ENCODE results near the gene ZNF317. TPM values are rescaled to one million over a fixed set of nuclear protein-coding genes. Genes with fewer than 3 reads are reported as not detected.

Gene ZNF317
- polyA plus RNA-seq, 3 donors = 17.3 to 25.5 (median 20.7) TPM

DNA sequence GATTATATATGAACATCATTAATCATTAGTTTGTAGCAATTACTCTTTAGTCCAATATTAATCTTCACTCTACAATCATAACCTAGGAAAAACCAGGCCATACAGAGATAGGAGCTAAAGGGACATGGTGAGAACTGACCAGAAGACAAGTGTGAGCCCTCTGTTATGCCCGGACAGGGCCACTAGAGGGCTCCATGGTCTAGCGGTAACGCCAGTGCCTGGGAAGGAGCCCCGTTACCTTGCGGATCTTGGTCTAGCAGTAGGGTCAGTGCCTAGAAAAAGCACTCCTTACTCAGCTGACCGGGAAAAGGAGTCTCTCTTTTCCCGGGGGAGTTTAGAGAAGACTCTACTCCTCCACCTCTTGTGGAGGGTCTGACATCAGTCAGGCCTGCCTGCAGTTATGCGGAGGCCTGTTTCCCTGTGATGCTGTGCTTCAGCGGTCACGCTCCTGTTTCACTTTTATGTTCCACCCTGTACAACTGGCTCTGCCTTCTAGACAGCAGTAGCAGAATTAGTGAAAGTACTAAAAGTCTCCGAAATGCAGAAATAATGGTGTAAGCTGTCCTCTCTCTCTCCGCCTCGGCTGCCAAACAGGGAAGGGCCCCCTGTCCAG lies 65.4 kb downstream of the ZNF317 start:
- no peaks in the 10 kb centered on the region for H3K79me2 ChIP-seq (ENCODE audit: insufficient read depth, low read length)
- TF ChIP-seq, protein P1, sequence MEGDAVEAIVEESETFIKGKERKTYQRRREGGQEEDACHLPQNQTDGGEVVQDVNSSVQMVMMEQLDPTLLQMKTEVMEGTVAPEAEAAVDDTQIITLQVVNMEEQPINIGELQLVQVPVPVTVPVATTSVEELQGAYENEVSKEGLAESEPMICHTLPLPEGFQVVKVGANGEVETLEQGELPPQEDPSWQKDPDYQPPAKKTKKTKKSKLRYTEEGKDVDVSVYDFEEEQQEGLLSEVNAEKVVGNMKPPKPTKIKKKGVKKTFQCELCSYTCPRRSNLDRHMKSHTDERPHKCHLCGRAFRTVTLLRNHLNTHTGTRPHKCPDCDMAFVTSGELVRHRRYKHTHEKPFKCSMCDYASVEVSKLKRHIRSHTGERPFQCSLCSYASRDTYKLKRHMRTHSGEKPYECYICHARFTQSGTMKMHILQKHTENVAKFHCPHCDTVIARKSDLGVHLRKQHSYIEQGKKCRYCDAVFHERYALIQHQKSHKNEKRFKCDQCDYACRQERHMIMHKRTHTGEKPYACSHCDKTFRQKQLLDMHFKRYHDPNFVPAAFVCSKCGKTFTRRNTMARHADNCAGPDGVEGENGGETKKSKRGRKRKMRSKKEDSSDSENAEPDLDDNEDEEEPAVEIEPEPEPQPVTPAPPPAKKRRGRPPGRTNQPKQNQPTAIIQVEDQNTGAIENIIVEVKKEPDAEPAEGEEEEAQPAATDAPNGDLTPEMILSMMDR (IDR thresholded peaks at IDR 0.05) = peak; percentile 94
- H3K9ac ChIP-seq (ENCODE audit: insufficient read depth, low read length, poor library complexity, severe bottlenecking) = no peak overlapping the region
- no peaks in the 10 kb centered on the region for H4K20me1 ChIP-seq (ENCODE audit: insufficient read depth, low read length)
- H3K9me3 ChIP-seq (replicated peaks in 1 of 2; ENCODE audit: control insufficient read depth in 1 of 2, insufficient read depth in 1 of 2, low read length in 2 of 2) = no peaks in the 10 kb centered on the region
- no peaks in the 10 kb centered on the region for H3K36me3 ChIP-seq (replicated peaks in 1 of 2; ENCODE audit: control insufficient read depth in 1 of 2, insufficient read depth in 2 of 2, low read length in 2 of 2)
- WGBS (ENCODE audit: insufficient coverage) = 22% methylated on average over 8 of the region's 13 CpGs
- Mint-ChIP-seq H3K4me1 (peaks cover 5% of the 10 kb centered on the region), H3K9me3 (peaks cover 0 to 3% (median 0%) of the 10 kb centered on the region in 7 donors), H3K36me3 (no peaks in the 10 kb centered on the region), H3K27me3 (ENCODE audit: low read depth in 3 of 3) (peaks cover 0 to 17% (median 7%) of the 10 kb centered on the region in 3 donors), H3K27ac (peak overlapping the region in 1 of 7 donors; percentile 33), H3K4me3 (peak overlapping the region; percentile 52 to 76)
- H3K4me2 ChIP-seq (replicated peaks; ENCODE audit: extremely low read depth, low read length, poor library complexity, severe bottlenecking) = peak overlapping the region; percentile 22
- no peak overlapping the region for H3K4me3 ChIP-seq (replicated peaks in 1 of 3; ENCODE audit: low read depth in 2 of 3, low read length in 3 of 3)
- intact Hi-C loops (cut with micrococcal nuclease) = loop anchor here (5.0 to 10.0 kb wide), 2 partner anchors 589 to 592 kb away; no protein-coding TSS in a partner anchor
- no peaks in the 10 kb centered on the region for H3K4me1 ChIP-seq (ENCODE audit: control insufficient read depth in 1 of 2, insufficient read depth in 2 of 2, low read length in 2 of 2)
- peak overlapping the region; percentile 63 for H2AFZ ChIP-seq (ENCODE audit: insufficient read depth, low read depth, low read length, poor library complexity, severe bottlenecking)
- no peak overlapping the region for H3K27ac ChIP-seq (ENCODE audit: low read depth in 1 of 2, low read length in 2 of 2)
- DNase-seq = peak; percentile 30 to 59 (median 44)
- H3K27me3 ChIP-seq (ENCODE audit: control insufficient read depth in 2 of 2, insufficient read depth in 2 of 2, low read length in 2 of 2) = no peaks in the 10 kb centered on the region

Other genes with a start within 250 kb of the ZNF317 start
- gene MUC16, start 130.0 kb upstream of the ZNF317 start, polyA plus RNA-seq = not detected
- not detected for gene OR1M1, start 53.3 kb upstream of the ZNF317 start, polyA plus RNA-seq
- gene OR7G2, start 32.9 kb upstream of the ZNF317 start, polyA plus RNA-seq = not detected
- gene OR7G1, start 24.6 kb upstream of the ZNF317 start, polyA plus RNA-seq = not detected
- not detected for gene OR7G3, start 13.4 kb upstream of the ZNF317 start, polyA plus RNA-seq
- under 1 TPM in 1 of 3 donors, not detected in 2; 0.05 TPM for gene OR7D2, start 38.6 kb downstream of the ZNF317 start, polyA plus RNA-seq
- gene OR7D4, start 79.2 kb downstream of the ZNF317 start, polyA plus RNA-seq = not detected
- gene OR7E24, start 110.5 kb downstream of the ZNF317 start, polyA plus RNA-seq = not detected
- 10 to 100 TPM in 1 of 3 donors, 1 to 10 TPM in 2; 3.4 to 18.5 (median 5.6) TPM for gene ZNF699, start 169.4 kb downstream of the ZNF317 start, polyA plus RNA-seq
- 10 to 100 TPM in 1 of 3 donors, 1 to 10 TPM in 2; 9.0 to 16.0 (median 9.1) TPM for gene ZNF559, start 183.8 kb downstream of the ZNF317 start, polyA plus RNA-seq
- under 1 TPM in 2 of 3 donors, not detected in 1; 0.22 to 0.51 TPM for gene ZNF177, start 222.6 kb downstream of the ZNF317 start, polyA plus RNA-seq